Cardiac muscle cell (in vitro differentiated cells and primary cell): ENCODE results near the gene ARNT2. TPM values are rescaled to one million over a fixed set of nuclear protein-coding genes. Genes with fewer than 3 reads are reported as not detected.

Experiments used
- DNase-seq, 2 donors: peaks; one replicate each; pipeline versions ENCODE4 v3.0.0 to v3.0.0-alpha.2; 2010 to 2017; ENCODE audit warnings: low read depth in 1 of 2, low spot score in 1 of 2
- H3K27ac ChIP-seq: fragments of 200-600 bp; sonication (generic); 2 replicates; pipeline ENCODE4 v1.5.1; 2016
- H3K27me3 ChIP-seq: fragments of 200-600 bp; sonication (generic); 2 replicates; pipeline ENCODE4 v1.6.0; 2016; ENCODE audit warnings: control low read depth
- H3K36me3 ChIP-seq: fragments of 200-600 bp; sonication (generic); 2 replicates; pipeline ENCODE4 v1.5.1; 2016; ENCODE audit warnings: control low read depth
- H3K4me1 ChIP-seq: fragments of 200-600 bp; sonication (generic); 2 replicates; pipeline ENCODE4 v1.8.1; 2017; ENCODE audit warnings: low read depth, mild to moderate bottlenecking, mixed run types
- H3K4me3 ChIP-seq: fragments of 200-600 bp; sonication (generic); 2 replicates; pipeline ENCODE4 v1.5.1; 2016; ENCODE audit warnings: mild to moderate bottlenecking
- H3K9me3 ChIP-seq: fragments of 200-600 bp; sonication (generic); 2 replicates; pipeline ENCODE4 v1.5.1; 2017; ENCODE audit warnings: low read depth, mild to moderate bottlenecking, control low read depth
- CTCF ChIP-seq: IDR thresholded peaks from 2 replicates; pipeline ENCODE4 v1.5.1; 2012; ENCODE audit warnings: low read depth, mild to moderate bottlenecking, low read length
- polyA plus RNA-seq: library from polyadenylated mRNA; unstranded; fragments of >200 nt; fragmentation: Nextera tagmentation; extraction: Ambion mirVana; gene quantifications from 2 replicates; pipeline ENCODE4 v1.2.1, GENCODE V29; 2016
- total RNA-seq: library from RNA; depleted of rRNA; stranded (reverse); fragments of >200 nt; gene quantifications from 2 replicates; pipeline ENCODE4 v1.2.3, GENCODE V29; 2016

Gene ARNT2
- total and polyA plus RNA-seq, 2 experiments from 2014 or later: 3.8 to 4.4 TPM

- TF ChIP-seq CTCF: no peak
- Histone ChIP-seq H3K4me1 (no peaks in the 10 kb centered on the region), H3K4me3 (no peak overlapping the region), H3K9me3 (no peaks in the 10 kb centered on the region), H3K36me3 (no peaks in the 10 kb centered on the region), H3K27ac (no peak overlapping the region), H3K27me3 (peaks cover 32% of the 10 kb centered on the region)
- DNase-seq: peak in 1 of 2 donors; percentile 81
Observed at GRCh38 chr15:80549191-80549590, 145.0 kb downstream of the ARNT2 start.

- no peak for TF ChIP-seq CTCF
- peak in 1 of 2 donors; percentile 31 for DNase-seq
- Histone ChIP-seq H3K27me3 (peaks cover 33% of the 10 kb centered on the region), H3K9me3 (no peaks in the 10 kb centered on the region), H3K27ac (no peak overlapping the region), H3K36me3 (no peaks in the 10 kb centered on the region), H3K4me1 (no peaks in the 10 kb centered on the region), H3K4me3 (no peak overlapping the region)
Observed at GRCh38 chr15:80549654-80550053, 145.5 kb downstream of the ARNT2 start.

GRCh38 chr15:80550219-80550907 lies 146.2 kb downstream of the ARNT2 start:
- H3K27ac ChIP-seq: no peak overlapping the region
- DNase-seq: peak; percentile 32 to 94

GRCh38 chr15:80550908-80551260 lies 146.7 kb downstream of the ARNT2 start:
- Histone ChIP-seq H3K36me3 (no peaks in the 10 kb centered on the region), H3K9me3 (no peaks in the 10 kb centered on the region), H3K4me3 (no peak overlapping the region), H3K27me3 (peaks cover 31% of the 10 kb centered on the region), H3K27ac (no peak overlapping the region), H3K4me1 (no peaks in the 10 kb centered on the region)
- DNase-seq: peak in 1 of 2 donors; percentile 74
- TF ChIP-seq CTCF: no peak

More at GRCh38 chr15:80550219-80550907, 146.2 kb downstream of the ARNT2 start:
- no peaks in the 10 kb centered on the region for H3K36me3 ChIP-seq
- peaks cover 36% of the 10 kb centered on the region for H3K27me3 ChIP-seq
- no peak for TF ChIP-seq CTCF
- no peaks in the 10 kb centered on the region for H3K4me1 ChIP-seq
- H3K4me3 ChIP-seq: no peak overlapping the region
- H3K9me3 ChIP-seq: no peaks in the 10 kb centered on the region

GRCh38 chr15:80551348-80551747 lies 147.2 kb downstream of the ARNT2 start:
- Histone ChIP-seq H3K27ac (no peak overlapping the region), H3K27me3 (peaks cover 26% of the 10 kb centered on the region), H3K4me3 (no peak overlapping the region), H3K9me3 (no peaks in the 10 kb centered on the region), H3K36me3 (no peaks in the 10 kb centered on the region), H3K4me1 (no peaks in the 10 kb centered on the region)
- no peak for TF ChIP-seq CTCF
- DNase-seq: peak in 1 of 2 donors; percentile 63
